Endometrial microvascular endothelial cells (primary cell): ENCODE data around the gene LMF2. TPM values are rescaled to one million over a fixed set of nuclear protein-coding genes. Genes with fewer than 3 reads are reported as not detected.
"Not testable (repeated sequence)": the region's sequence is repeated elsewhere in the genome, so short reads cannot be mapped to it uniquely, and the experiment has no call there.

Experiments
- in situ Hi-C: cut with HindIII; loops from 2 replicates; pipeline ENCODE4 v1.10.0; 2017; ENCODE audit warnings: low sequenced_read_pairs, low pct_unique_long_range_greater_than_20kb; ENCODE audit errors: inconsistent ontology term
- total RNA-seq: library from RNA; depleted of rRNA; stranded (reverse); fragments of >200 nt; gene quantifications from one replicate; pipeline ENCODE4 v1.2.3, GENCODE V29; 2015; ENCODE audit errors: inconsistent ontology term

The LMF2 gene
- total RNA-seq, result 73.8 TPM

DNA sequence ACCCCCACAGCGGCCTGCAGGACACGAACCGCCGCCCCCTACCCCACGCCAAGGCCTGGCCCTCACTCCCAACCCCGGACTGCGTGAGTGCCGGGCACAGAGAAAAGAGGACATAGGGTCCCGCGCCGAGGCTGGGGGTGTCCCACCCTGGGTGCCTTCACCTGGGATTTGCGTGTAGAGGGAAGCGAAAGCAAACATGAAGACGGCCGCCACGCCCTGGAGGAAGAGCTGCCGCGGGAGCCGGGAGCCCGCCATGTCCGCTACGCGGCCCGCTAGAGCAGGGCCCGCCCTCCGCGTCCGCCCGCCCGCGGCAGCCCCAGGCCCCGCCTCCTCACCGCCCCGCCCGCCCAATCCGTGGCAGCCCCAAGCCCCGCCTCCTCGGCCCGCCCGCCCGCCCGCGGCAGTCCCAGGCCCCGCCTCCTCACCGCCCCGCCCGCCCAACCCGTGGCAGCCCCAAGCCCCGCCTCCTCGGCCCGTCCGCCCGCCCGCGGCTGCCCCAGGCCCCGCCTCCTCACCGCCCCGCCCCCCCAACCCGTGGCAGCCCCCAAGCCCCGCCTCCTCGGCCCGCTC lies at the start of gene LMF2:
Gene LMF2, minus strand, starts transcription at position 282 of the 570 bp plus-strand sequence. Its CDS starts 27 bp downstream, at position 255.
- in situ Hi-C loops, result no loop called here

DNA sequence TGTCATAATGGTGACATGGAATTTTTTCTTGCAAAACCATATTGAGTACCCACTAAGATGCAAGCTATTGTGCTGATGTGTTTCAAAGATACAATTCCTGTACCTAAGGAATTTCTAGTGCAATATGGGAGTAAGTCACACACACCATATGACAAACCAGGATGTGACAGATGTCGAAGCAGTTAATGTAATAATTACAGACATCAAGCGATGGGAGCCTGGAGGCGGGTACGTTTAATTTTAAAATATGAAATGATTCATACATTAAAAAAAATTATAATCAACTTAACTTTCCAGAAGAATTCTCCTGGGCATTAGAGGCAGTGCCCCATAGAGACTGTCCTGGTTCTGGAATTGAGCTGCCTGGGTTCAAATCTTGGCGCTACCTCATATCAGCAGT lies 49.2 kb upstream of the LMF2 start:
- in situ Hi-C loops, result no loop called here

GRCh38 chr22:50553310-50553709 lies 45.8 kb upstream of the LMF2 start:
- in situ Hi-C loops, result no loop called here

DNA sequence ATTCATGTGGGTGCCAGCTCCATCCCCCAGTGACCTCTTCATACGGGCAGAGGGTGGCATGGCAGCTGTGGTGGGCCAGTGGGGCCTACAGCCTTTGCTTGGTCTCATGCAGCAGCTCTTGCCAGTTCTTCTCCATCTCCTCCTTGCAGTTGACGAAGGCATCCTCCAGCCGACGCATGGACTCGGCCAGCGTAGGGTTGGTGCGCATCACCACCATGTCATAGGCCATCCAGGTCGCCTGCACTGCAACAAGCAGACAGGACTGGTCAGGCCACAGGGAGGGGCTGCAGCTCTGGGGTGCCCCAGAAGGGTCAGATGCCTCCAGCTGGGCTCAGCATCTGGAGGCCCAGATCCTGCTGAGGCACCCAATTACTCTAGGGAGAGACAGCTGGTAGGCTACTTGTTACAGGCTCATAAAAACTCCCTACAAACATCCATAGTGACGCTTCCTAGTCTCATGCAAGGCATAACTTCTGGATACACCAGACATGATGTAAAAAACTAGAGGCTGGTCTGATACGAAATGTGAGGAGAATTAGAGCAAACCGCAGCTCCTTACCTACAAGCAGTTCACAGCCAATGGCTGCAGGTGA lies 43.8 kb upstream of the LMF2 start:
- in situ Hi-C loops, result no loop called here

DNA sequence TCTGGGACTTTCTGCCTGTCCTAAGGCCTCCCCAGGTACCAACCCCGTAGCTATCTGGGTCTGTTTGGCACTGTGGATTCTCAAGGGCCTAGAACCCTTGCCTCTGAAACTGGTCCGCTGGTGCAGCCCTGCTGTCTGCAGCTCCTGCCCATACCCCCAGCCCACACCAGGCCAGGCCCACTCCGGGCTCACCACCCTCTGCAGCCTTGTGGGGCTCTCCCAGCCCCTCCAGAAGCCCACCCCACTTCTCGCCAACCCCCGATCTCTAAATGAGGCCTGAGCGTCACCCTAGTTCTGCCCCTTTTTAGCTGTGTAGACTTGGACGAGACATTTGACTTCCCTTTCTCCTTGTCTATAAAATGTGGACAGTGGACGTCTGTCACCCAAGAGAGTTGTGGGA lies 42.9 kb upstream of the LMF2 start:
- in situ Hi-C loops, result no loop called here

DNA sequence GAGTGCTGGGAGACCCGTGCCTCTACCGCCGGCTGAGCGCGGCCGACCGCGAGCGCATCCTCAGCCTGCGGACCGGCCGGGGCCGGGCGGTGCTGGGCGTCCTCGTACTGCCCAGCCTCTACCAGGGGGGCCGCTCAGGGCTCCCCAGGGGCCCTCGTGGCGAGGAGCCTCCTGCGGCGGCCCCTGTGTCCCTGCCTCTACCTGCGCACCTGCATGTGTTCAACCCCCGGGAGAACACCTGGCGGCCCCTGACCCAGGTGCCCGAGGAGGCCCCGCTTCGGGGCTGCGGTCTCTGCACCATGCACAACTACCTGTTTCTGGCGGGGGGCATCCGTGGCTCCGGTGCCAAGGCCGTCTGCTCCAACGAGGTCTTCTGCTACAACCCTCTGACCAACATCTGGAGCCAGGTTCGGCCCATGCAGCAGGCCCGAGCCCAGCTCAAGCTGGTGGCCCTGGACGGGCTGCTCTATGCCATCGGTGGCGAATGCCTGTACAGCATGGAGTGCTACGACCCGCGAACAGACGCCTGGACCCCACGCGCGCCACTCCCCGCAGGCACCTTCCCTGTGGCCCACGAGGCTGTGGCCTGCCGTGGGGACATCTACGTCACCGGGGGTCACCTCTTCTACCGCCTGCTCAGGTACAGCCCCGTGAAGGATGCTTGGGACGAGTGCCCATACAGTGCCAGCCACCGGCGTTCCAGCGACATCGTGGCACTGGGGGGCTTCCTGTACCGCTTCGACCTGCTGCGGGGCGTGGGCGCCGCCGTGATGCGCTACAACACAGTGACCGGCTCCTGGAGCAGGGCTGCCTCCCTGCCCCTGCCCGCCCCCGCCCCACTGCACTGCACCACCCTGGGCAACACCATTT lies 41.7 kb upstream of the LMF2 start:
- in situ Hi-C loops, result no loop called here

DNA sequence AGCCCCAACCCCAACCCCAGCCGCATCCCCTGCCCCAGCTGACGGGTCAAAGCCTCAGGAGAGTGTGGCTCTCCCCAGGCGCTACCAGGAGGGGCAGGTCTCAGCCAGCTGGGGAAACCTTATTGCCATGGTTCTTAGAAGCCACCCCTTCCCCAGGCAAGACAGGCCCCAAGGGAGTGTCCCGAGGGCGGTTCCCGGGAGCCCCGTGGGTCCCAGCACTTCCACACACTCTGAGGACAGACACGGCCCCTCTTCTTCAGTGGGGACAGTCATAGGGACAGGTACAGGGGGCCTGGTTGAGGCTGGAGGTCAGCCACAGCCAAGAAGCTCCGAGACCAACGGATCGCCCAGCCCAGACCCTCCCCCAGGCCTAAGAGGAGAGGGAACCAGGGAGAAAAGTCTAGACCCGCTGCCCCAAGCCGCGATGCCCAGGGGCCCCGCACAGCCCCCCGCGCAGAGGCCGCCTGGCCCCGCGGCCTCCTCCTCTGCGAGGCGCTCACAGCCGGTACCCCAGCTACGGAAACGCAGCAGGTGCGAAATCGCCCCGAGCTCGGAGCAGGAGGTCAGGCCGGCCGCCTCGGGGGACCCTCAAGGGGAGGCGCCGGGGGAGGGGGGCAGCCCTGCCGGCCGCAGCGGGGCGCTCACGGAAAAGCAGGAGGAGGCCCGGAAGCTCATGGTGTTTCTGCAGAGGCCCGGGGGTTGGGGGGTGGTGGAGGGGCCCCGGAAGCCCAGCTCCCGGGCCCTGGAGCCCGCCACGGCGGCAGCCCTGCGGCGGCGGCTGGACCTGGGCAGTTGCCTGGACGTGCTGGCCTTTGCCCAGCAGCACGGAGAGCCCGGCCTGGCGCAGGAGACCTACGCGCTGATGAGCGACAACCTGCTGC lies 40.8 kb upstream of the LMF2 start:
- in situ Hi-C loops, result no loop called here

DNA sequence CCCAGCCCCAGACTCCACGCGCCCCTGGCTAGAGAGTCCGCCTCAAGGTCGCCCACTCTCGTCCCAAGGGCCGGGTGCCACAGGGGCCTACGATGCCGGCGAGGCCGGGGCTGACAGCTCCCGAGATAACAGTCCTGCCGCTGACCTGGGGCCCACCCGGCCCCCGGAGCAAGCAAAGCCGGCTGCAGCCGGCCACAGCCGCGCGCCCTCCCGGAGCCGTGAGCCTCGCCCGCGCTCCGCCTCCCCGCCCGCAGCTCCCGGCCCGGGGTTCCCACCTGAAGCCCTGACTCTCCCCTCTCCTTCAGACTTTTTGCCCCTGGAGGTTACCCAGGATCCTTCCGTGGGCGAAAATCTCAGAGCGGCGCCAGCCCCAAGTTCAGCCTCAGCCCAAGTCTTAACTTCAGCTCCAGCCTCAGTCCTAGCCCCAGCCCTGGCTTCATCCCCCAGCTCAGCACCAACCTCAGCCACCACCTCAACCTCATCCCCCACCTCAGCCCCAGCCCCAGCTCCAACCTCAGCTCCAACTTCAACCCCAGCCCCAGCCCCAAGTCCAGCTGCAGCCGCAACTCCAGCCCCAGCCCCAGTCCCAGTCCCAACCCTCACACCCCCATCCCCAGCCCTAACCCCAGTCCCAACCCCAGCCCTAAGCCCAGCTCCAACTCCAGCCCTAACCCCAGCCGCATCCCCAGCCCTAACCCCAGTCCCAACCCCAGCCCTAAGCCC lies 39.9 kb upstream of the LMF2 start:
- in situ Hi-C loops, result no loop called here

- in situ Hi-C loops, result no loop called here
These were observed 39.1 kb upstream of the LMF2 start for GRCh38 chr22:50546326-50547262.

- in situ Hi-C loops, result no loop called here
These were observed 38.2 kb upstream of the LMF2 start, which contains the start of gene KLHDC7B for GRCh38 chr22:50545522-50546325. Gene KLHDC7B (plus strand): TSS chr22:50545899. CDS start chr22:50546244, 345 bp downstream.

GRCh38 chr22:50544746-50545253 lies 37.3 kb upstream of the LMF2 start:
- in situ Hi-C loops, result no loop called here

- in situ Hi-C loops, result no loop called here
These were observed 36.7 kb upstream of the LMF2 start for GRCh38 chr22:50544078-50544745.

GRCh38 chr22:50542416-50542927 lies 35.0 kb upstream of the LMF2 start:
- in situ Hi-C loops, result no loop called here

DNA sequence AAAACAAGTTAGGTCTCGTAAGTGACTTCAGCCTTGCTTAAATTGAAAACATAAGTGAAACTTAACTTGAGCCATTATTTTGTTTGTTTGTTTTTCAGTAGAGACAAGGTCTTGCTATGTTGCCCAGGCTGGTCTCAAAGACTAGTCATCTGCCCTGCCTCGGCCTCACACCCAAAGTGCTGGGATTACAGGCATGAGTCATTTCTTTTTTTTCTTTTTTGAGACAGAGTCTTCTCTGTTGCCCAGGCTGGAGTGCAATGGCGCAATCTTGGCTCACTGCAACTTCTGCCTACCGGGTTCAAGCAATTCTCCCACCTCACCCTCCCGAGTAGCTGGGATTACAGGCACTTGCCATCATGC lies 34.1 kb upstream of the LMF2 start:
- in situ Hi-C loops, result not testable (repeated sequence)

DNA sequence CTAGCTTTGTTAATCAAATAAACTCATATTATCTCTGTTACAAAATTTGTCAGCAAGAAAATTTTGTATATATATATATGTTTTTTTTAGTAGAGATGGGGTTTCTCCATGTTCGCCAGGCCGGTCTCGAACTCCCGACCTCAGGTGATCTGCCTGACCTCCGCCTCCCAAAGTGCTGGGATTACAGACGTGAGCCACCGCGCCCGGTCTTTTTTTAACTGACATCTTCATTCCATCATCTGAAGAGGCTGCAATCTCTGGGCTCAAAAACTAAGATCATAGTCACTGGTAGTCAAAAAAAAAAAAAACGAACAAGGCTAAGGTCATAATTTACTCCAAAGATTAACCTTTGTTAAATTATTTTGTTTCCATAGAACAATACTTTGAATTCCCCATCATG lies 32.9 kb upstream of the LMF2 start:
- in situ Hi-C loops, result no loop called here

DNA sequence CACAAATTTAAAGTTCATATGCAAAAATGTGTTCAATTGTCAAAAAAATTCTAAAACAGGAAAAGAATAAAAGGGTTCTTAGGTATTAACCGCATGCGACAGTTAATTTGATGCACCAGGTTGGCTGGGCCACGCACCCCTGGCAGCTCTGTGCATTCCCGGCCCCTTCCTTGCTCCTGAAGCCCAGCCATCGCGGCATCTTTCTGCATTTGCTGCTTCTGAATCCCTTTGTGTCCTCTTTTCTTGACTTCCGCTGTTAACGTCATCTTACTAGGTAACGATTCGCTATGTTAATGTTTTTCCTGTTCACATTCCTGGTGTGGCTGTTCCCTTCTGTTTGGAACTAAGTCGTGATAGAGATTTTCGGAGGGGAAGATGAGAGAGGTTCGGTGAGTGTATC lies 30.3 kb upstream of the LMF2 start:
- in situ Hi-C loops, result no loop called here
